ENCODE measurements around the gene MICAL3.
A peak's percentile ranks its signal among the peaks of the same experiment; 100 is the strongest.

Gene MICAL3

DNA sequence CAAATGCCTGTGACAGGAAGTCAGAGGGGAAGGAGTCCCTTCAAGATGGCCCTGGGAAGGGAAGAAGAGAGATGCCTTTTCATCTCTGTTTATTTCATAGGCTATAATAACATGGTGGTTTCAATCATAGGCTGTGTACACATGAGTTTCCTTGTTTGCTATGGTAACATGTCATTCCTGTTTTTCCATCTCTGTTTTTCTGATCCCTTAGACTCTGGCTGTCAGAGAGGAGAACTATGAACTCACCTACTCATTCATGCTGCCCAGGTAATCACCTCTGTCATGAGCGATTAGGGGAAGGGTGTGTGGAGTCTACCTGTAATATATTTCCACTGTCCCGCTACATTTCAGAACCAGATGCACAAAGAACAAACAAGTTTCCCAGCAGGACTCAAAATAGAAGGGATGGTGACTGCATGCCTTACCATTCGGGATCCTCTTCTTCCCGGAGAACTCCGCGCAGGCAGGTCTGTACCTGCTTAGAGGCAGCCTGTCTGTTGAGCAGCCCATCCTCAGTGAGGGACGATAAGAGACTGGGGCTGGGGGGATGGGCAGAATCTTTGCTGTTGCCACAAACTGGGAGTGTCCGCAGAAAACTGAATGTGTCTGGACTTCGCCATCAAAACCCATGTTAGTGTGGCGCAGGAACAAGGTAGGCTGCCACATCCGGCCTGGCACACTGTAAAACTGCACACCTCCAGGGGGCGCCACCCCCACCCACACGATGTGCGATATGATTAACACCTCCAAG is 46.4 kb upstream of the MICAL3 start:
- no peak overlapping the region for H3K4ac ChIP-seq (ENCODE audit: low read depth, low read length)
- no peaks in the 10 kb centered on the region for H3K27me3 ChIP-seq (ENCODE audit: insufficient read depth, low read length, poor library complexity)
- no peak overlapping the region for H3K4me2 ChIP-seq (ENCODE audit: low read length)
- H3K4me3 ChIP-seq (ENCODE audit: low read length) = no peak overlapping the region
- H3K56ac ChIP-seq (ENCODE audit: low read length) = no peak overlapping the region
- H4K8ac ChIP-seq (ENCODE audit: low read depth, low read length) = no peak overlapping the region
- no peak overlapping the region for H2AK5ac ChIP-seq (ENCODE audit: low read length)
- H3K4me1 ChIP-seq (ENCODE audit: control insufficient read depth, low read depth, low read length) = no peaks in the 10 kb centered on the region
- H3K18ac ChIP-seq (ENCODE audit: low read length) = no peak overlapping the region
- H2BK5ac ChIP-seq (ENCODE audit: low read length) = no peak overlapping the region
- H2BK15ac ChIP-seq (replicated peaks; ENCODE audit: low read depth) = no peak overlapping the region
- no peak overlapping the region for H3K9ac ChIP-seq (ENCODE audit: low read length)
- no peaks in the 10 kb centered on the region for H3K36me3 ChIP-seq (ENCODE audit: control insufficient read depth, insufficient read depth, low read length)
- no peak for DNase-seq
- no peaks in the 10 kb centered on the region for H3K79me2 ChIP-seq (ENCODE audit: control insufficient read depth, insufficient read depth, low read length)
- no peak overlapping the region for H2BK120ac ChIP-seq (ENCODE audit: low read depth, low read length)
- H3K27ac ChIP-seq (ENCODE audit: low read depth, low read length) = no peak overlapping the region
- H4K5ac ChIP-seq (ENCODE audit: low read length) = no peak overlapping the region
- WGBS (ENCODE audit: extremely low coverage, insufficient coverage, low lambda C conversion rate) = no CpG with 5 or more reads among the region's 14 CpGs
- no peak overlapping the region for H3K23ac ChIP-seq (ENCODE audit: low read length)
- H3K79me1 ChIP-seq (ENCODE audit: low read length) = no peaks in the 10 kb centered on the region

DNA sequence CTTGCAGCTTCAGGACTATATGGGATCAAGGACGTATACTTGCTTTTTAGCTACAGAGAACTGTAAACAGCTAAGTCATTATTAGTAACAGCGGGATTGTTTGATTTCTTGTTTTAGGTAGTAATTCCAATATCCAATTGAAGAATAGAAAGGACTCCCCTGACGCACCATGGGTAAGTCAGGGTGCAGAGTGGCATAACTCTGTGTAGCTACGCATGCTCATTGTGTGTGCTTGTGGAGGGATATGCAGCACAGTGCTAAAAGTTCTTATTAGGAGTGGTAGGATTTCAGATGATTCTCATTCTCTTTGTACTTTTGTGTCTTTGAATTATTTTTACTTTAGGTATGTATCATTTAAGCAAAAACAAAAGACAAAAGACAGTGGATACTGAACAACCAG is 45.7 kb upstream of the MICAL3 start:
- Histone ChIP-seq H3K27me3 (ENCODE audit: insufficient read depth, low read length, poor library complexity) (no peaks in the 10 kb centered on the region), H3K18ac (ENCODE audit: low read length) (no peak overlapping the region), H3K4ac (ENCODE audit: low read depth, low read length) (no peak overlapping the region), H3K4me1 (ENCODE audit: control insufficient read depth, low read depth, low read length) (no peaks in the 10 kb centered on the region), H3K23ac (ENCODE audit: low read length) (no peak overlapping the region), H2BK120ac (ENCODE audit: low read depth, low read length) (no peak overlapping the region), H3K4me2 (ENCODE audit: low read length) (no peak overlapping the region), H2BK5ac (ENCODE audit: low read length) (no peak overlapping the region), H2AK5ac (ENCODE audit: low read length) (no peak overlapping the region), H2BK15ac (replicated peaks; ENCODE audit: low read depth) (no peak overlapping the region), H3K79me1 (ENCODE audit: low read length) (no peaks in the 10 kb centered on the region), H3K79me2 (ENCODE audit: control insufficient read depth, insufficient read depth, low read length) (no peaks in the 10 kb centered on the region), H3K27ac (ENCODE audit: low read depth, low read length) (no peak overlapping the region), H3K4me3 (ENCODE audit: low read length) (no peak overlapping the region), H3K36me3 (ENCODE audit: control insufficient read depth, insufficient read depth, low read length) (no peaks in the 10 kb centered on the region), H3K56ac (ENCODE audit: low read length) (no peak overlapping the region), H4K8ac (ENCODE audit: low read depth, low read length) (no peak overlapping the region), H4K5ac (ENCODE audit: low read length) (no peak overlapping the region), H3K9ac (ENCODE audit: low read length) (no peak overlapping the region)
- no CpG with 5 or more reads among the region's 4 CpGs for WGBS (ENCODE audit: extremely low coverage, insufficient coverage, low lambda C conversion rate)
- no peak for DNase-seq

DNA sequence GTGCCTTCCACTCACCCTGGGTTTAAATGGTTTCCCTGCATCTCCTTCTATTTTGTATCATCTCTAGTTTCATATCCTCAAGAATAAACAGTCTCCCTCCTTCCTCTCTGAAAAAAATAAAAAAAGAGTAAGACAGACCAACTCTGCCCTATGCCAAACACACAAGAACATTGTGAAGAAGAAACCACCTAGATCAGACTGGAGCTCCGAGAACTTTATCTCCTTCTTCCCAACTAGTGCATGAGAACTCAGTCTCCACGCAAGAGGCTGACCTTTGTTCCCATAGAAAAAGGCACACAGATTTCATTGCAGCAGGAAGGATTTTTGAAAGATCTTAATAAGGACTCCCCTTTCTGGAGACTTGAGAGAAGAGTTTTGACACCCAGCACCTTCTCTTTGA is 44.7 kb upstream of the MICAL3 start:
- Histone ChIP-seq H2AK5ac (ENCODE audit: low read length) (no peak overlapping the region), H3K4me1 (ENCODE audit: control insufficient read depth, low read depth, low read length) (no peaks in the 10 kb centered on the region), H3K4me3 (ENCODE audit: low read length) (no peak overlapping the region), H3K23ac (ENCODE audit: low read length) (no peak overlapping the region), H3K27ac (ENCODE audit: low read depth, low read length) (no peak overlapping the region), H3K36me3 (ENCODE audit: control insufficient read depth, insufficient read depth, low read length) (no peaks in the 10 kb centered on the region), H3K9ac (ENCODE audit: low read length) (no peak overlapping the region), H3K79me2 (ENCODE audit: control insufficient read depth, insufficient read depth, low read length) (no peaks in the 10 kb centered on the region), H2BK15ac (replicated peaks; ENCODE audit: low read depth) (no peak overlapping the region), H3K79me1 (ENCODE audit: low read length) (no peaks in the 10 kb centered on the region), H3K18ac (ENCODE audit: low read length) (no peak overlapping the region), H3K4ac (ENCODE audit: low read depth, low read length) (no peak overlapping the region), H2BK5ac (ENCODE audit: low read length) (no peak overlapping the region), H4K8ac (ENCODE audit: low read depth, low read length) (no peak overlapping the region), H2BK120ac (ENCODE audit: low read depth, low read length) (no peak overlapping the region), H4K5ac (ENCODE audit: low read length) (no peak overlapping the region), H3K56ac (ENCODE audit: low read length) (no peak overlapping the region), H3K4me2 (ENCODE audit: low read length) (no peak overlapping the region), H3K27me3 (ENCODE audit: insufficient read depth, low read length, poor library complexity) (no peaks in the 10 kb centered on the region)
- DNase-seq = no peak
- no CpG with 5 or more reads among the region's 2 CpGs for WGBS (ENCODE audit: extremely low coverage, insufficient coverage, low lambda C conversion rate)

DNA sequence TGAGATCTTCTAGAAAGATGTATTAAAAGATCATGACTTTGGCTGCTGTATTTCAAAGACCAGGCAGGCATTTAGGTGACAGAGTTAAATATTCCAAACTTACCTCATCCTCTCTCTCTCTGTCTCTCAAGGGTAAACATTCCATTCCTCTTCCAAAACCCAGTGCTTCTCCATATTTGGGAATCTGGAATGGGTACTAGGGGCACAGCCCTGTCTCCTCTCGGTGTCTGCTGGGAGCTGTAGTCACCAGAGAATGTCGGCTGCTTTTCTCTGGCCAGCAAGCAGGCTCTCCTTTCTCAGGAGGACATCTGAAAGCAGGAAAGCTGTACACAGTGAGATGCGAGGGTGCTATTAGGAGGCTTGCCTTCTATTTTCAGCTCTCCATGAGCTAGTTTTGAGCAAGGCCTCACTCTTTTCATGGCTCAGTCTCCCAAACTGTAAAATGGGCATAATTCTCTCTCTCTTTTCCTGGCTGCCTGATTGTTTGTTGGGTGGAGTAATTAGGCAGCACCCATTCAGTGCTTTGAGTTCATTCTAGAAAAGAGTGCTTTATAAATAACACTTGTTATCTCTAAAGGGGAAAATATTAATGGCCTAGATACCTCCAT is 44.1 kb upstream of the MICAL3 start:
- DNase-seq = peak; percentile 79
- no peaks in the 10 kb centered on the region for H3K79me1 ChIP-seq (ENCODE audit: low read length)
- no peak overlapping the region for H3K18ac ChIP-seq (ENCODE audit: low read length)
- no peak overlapping the region for H3K23ac ChIP-seq (ENCODE audit: low read length)
- H3K27me3 ChIP-seq (ENCODE audit: insufficient read depth, low read length, poor library complexity) = no peaks in the 10 kb centered on the region
- H3K4ac ChIP-seq (ENCODE audit: low read depth, low read length) = no peak overlapping the region
- no peak overlapping the region for H2BK120ac ChIP-seq (ENCODE audit: low read depth, low read length)
- H3K27ac ChIP-seq (ENCODE audit: low read depth, low read length) = no peak overlapping the region
- H4K8ac ChIP-seq (ENCODE audit: low read depth, low read length) = no peak overlapping the region
- no peak overlapping the region for H4K5ac ChIP-seq (ENCODE audit: low read length)
- no peak overlapping the region for H2AK5ac ChIP-seq (ENCODE audit: low read length)
- H3K36me3 ChIP-seq (ENCODE audit: control insufficient read depth, insufficient read depth, low read length) = no peaks in the 10 kb centered on the region
- no peak overlapping the region for H2BK15ac ChIP-seq (replicated peaks; ENCODE audit: low read depth)
- no peak overlapping the region for H3K4me2 ChIP-seq (ENCODE audit: low read length)
- no peak overlapping the region for H3K9ac ChIP-seq (ENCODE audit: low read length)
- H3K56ac ChIP-seq (ENCODE audit: low read length) = no peak overlapping the region
- H3K79me2 ChIP-seq (ENCODE audit: control insufficient read depth, insufficient read depth, low read length) = no peaks in the 10 kb centered on the region
- no peak overlapping the region for H3K4me3 ChIP-seq (ENCODE audit: low read length)
- no peaks in the 10 kb centered on the region for H3K4me1 ChIP-seq (ENCODE audit: control insufficient read depth, low read depth, low read length)
- H2BK5ac ChIP-seq (ENCODE audit: low read length) = no peak overlapping the region
- WGBS (ENCODE audit: extremely low coverage, insufficient coverage, low lambda C conversion rate) = no CpG with 5 or more reads among the region's 3 CpGs

DNA sequence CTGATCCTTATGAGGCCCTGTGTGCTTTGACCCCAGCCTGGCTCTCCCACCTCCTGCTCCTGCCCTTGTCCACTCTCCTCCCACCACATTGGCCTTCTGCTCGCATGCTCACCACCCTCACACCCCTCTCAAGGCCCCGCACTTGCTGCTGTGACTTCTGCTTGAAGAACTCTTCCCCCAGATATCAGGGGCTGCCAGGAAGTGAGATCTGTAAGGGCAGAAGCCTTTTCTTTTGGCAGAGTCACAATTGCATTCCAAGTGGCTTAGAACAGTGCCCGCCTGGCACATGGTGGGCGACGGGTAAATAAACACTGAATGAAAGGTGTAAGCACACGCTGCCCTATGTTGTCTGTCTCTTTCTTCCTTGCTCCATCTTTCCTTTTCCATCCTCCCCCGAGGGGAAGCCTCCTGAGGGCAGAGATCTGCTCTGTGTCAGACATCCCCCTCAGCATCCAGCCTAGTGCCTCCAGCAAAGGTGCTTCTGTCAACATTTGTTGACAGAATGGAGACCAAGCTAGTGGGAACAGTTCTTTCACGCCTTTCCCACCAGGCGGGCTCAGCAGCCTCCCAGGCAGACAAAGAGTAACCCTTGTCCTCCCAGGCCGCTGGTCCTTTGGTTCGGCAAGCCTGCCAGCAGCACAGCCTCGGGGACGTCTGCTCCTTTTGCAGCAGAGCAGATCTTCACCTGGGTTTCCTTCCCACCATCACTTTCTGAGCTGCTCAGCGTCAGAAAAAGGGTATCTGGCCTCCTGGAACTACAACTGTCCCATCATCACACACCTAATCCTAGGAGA is 43.4 kb upstream of the MICAL3 start:
- H3K36me3 ChIP-seq (ENCODE audit: control insufficient read depth, insufficient read depth, low read length) = no peaks in the 10 kb centered on the region
- H3K27ac ChIP-seq (ENCODE audit: low read depth, low read length) = no peak overlapping the region
- no peak overlapping the region for H3K4me3 ChIP-seq (ENCODE audit: low read length)
- no peak overlapping the region for H4K8ac ChIP-seq (ENCODE audit: low read depth, low read length)
- H3K4ac ChIP-seq (ENCODE audit: low read depth, low read length) = no peak overlapping the region
- no peaks in the 10 kb centered on the region for H3K27me3 ChIP-seq (ENCODE audit: insufficient read depth, low read length, poor library complexity)
- no peak overlapping the region for H3K4me2 ChIP-seq (ENCODE audit: low read length)
- H3K18ac ChIP-seq (ENCODE audit: low read length) = no peak overlapping the region
- H2AK5ac ChIP-seq (ENCODE audit: low read length) = no peak overlapping the region
- H3K79me1 ChIP-seq (ENCODE audit: low read length) = no peaks in the 10 kb centered on the region
- no peak overlapping the region for H4K5ac ChIP-seq (ENCODE audit: low read length)
- WGBS (ENCODE audit: extremely low coverage, insufficient coverage, low lambda C conversion rate) = no CpG with 5 or more reads among the region's 14 CpGs
- no peak overlapping the region for H3K23ac ChIP-seq (ENCODE audit: low read length)
- H3K79me2 ChIP-seq (ENCODE audit: control insufficient read depth, insufficient read depth, low read length) = no peaks in the 10 kb centered on the region
- no peak overlapping the region for H2BK120ac ChIP-seq (ENCODE audit: low read depth, low read length)
- peak; percentile 42 for DNase-seq
- H2BK15ac ChIP-seq (replicated peaks; ENCODE audit: low read depth) = no peak overlapping the region
- no peaks in the 10 kb centered on the region for H3K4me1 ChIP-seq (ENCODE audit: control insufficient read depth, low read depth, low read length)
- H2BK5ac ChIP-seq (ENCODE audit: low read length) = no peak overlapping the region
- no peak overlapping the region for H3K9ac ChIP-seq (ENCODE audit: low read length)
- peak overlapping the region; percentile 17 for H3K56ac ChIP-seq (ENCODE audit: low read length)

All from mesendoderm (in vitro differentiated cells).